Neural cell (in vitro differentiated cells): ENCODE measurements around the gene ATE1. TPM values are rescaled to one million over a fixed set of nuclear protein-coding genes. Genes with fewer than 3 reads are reported as not detected.

Experiments used
- H2AFZ ChIP-seq: fragments of 200-600, 300-800 bp; sonication (generic), shearing (Covaris generic); 2 replicates; pipeline ENCODE4 v1.6.0; 2014; ENCODE audit warnings: low read depth, mild to moderate bottlenecking, antibody characterized with exemption, low read length, moderate library complexity
- H3F3A ChIP-seq: fragments of 200-600 bp; shearing (Covaris generic); 2 replicates; pipeline ENCODE4 v1.6.1; 2016; ENCODE audit warnings: mild to moderate bottlenecking, moderate library complexity, mixed read lengths, antibody characterized with exemption, low read length; ENCODE audit not compliant: insufficient read depth, poor library complexity, severe bottlenecking
- H3K27ac ChIP-seq: fragments of 200-600, 300-800 bp; sonication (generic), shearing (Covaris generic); 2 replicates; pipeline ENCODE4 v1.5.1; 2014; ENCODE audit warnings: mild to moderate bottlenecking, low read length, moderate library complexity
- H3K27me3 ChIP-seq: fragments of 300-800, 200-600 bp; sonication (generic), shearing (Covaris generic); 2 replicates; pipeline ENCODE4 v1.6.0; 2014; ENCODE audit warnings: mild to moderate bottlenecking, low read depth, low read length, moderate library complexity; ENCODE audit not compliant: insufficient read depth
- H3K36me3 ChIP-seq: fragments of 300-800, 200-600 bp; sonication (generic), shearing (Covaris generic); 2 replicates; pipeline ENCODE4 v1.5.1; 2014; ENCODE audit warnings: mild to moderate bottlenecking, antibody characterized with exemption, low read length, moderate library complexity; ENCODE audit not compliant: insufficient read depth
- H3K4me2 ChIP-seq: fragments of 300-800, 200-600 bp; sonication (generic), shearing (Covaris generic); 2 replicates; pipeline ENCODE4 v1.6.0; 2014; ENCODE audit warnings: mild to moderate bottlenecking, low read length
- H3K4me3 ChIP-seq: fragments of 300-800, 200-600 bp; sonication (generic), shearing (Covaris generic); 2 replicates; pipeline ENCODE4 v1.5.1; 2014; ENCODE audit warnings: mild to moderate bottlenecking, low read length, moderate library complexity
- H3K79me2 ChIP-seq: fragments of 200-600 bp; shearing (Covaris generic); replicated peaks from 2 replicates; pipeline ENCODE4 v1.6.0; 2014; ENCODE audit warnings: mild to moderate bottlenecking, low read length, moderate library complexity; ENCODE audit not compliant: insufficient read depth
- H3K9ac ChIP-seq: fragments of 300-800, 200-600 bp; sonication (generic), shearing (Covaris generic); 2 replicates; pipeline ENCODE4 v1.6.1; 2016; ENCODE audit warnings: mild to moderate bottlenecking, low read length, mixed read lengths
- H3K9me2 ChIP-seq: fragments of 200-600 bp; shearing (Covaris generic); 2 replicates; pipeline ENCODE4 v1.6.1; 2016; ENCODE audit warnings: mild to moderate bottlenecking, low read length, mixed read lengths; ENCODE audit not compliant: insufficient read depth
- H3K9me3 ChIP-seq: fragments of 200-600, 300-800 bp; sonication (generic), shearing (Covaris generic); 2 replicates; pipeline ENCODE4 v1.6.1; 2016; ENCODE audit warnings: mild to moderate bottlenecking, mixed run types, low read length, moderate library complexity, mixed read lengths
- H4K20me1 ChIP-seq: fragments of 200-600 bp; shearing (Covaris generic); 2 replicates; pipeline ENCODE4 v1.6.1; 2016; ENCODE audit warnings: mild to moderate bottlenecking, mixed run types; ENCODE audit not compliant: insufficient read depth
- CTCF ChIP-seq: fragments of 450-650 bp; IDR thresholded peaks from 2 replicates; pipeline ENCODE4 v1.5.1; 2014; ENCODE audit warnings: antibody characterized with exemption, mild to moderate bottlenecking, moderate library complexity; ENCODE audit not compliant: poor library complexity, severe bottlenecking
- EP300 ChIP-seq: fragments of 450-650 bp; conservative IDR thresholded peaks from 2 replicates; pipeline ENCODE4 v1.6.1; 2014; ENCODE audit warnings: antibody characterized with exemption, mild to moderate bottlenecking, moderate library complexity; ENCODE audit not compliant: poor library complexity, severe bottlenecking
- EZH2 ChIP-seq: fragments of 200-600, 300-800 bp; shearing (Covaris generic), sonication (generic); IDR thresholded peaks from 2 replicates; pipeline ENCODE4 v1.6.1; 2014; ENCODE audit warnings: antibody characterized with exemption, low read length, borderline replicate concordance, mild to moderate bottlenecking; ENCODE audit not compliant: insufficient read depth, poor library complexity, severe bottlenecking
- MXI1 ChIP-seq: fragments of 450-650 bp; conservative IDR thresholded peaks from 2 replicates; pipeline ENCODE4 v1.6.1; 2014; ENCODE audit warnings: antibody characterized with exemption, mild to moderate bottlenecking; ENCODE audit not compliant: poor library complexity, severe bottlenecking
- TAF1 ChIP-seq: IDR thresholded peaks from 2 replicates; pipeline ENCODE4 v1.6.1; 2012; ENCODE audit warnings: low read depth
- polyA plus RNA-seq: library from polyadenylated mRNA; depleted of rRNA; stranded (reverse); fragments of >200 nt; gene quantifications from 2 replicates; pipeline ENCODE4 v1.2.3, GENCODE V29; 2014
- TF ChIP-seq, protein P1 (sequence below): IDR thresholded peaks from 2 replicates; pipeline ENCODE4 v1.6.1; 2012; ENCODE audit warnings: borderline replicate concordance

ATE1 gene
- polyA plus RNA-seq, 1 donor from 2014 or later, result 23.7 TPM

GRCh38 chr10:121818599-121818998 lies 109.2 kb downstream of the ATE1 start:
- Histone ChIP-seq H3K9ac (no peak overlapping the region), H3K4me2 (no peak overlapping the region), H3K9me2 (no peaks in the 10 kb centered on the region), H3K4me3 (no peak overlapping the region), H3K79me2 (no peaks in the 10 kb centered on the region), H3K9me3 (no peaks in the 10 kb centered on the region), H3K27ac (no peak overlapping the region), H3F3A (no peaks in the 10 kb centered on the region), H2AFZ (no peak overlapping the region), H4K20me1 (no peaks in the 10 kb centered on the region), H3K27me3 (no peaks in the 10 kb centered on the region), H3K36me3 (no peaks in the 10 kb centered on the region)
- TF ChIP-seq CTCF, result no peak
- TF ChIP-seq EP300, result no peak

GRCh38 chr10:121816197-121816596 lies 111.6 kb downstream of the ATE1 start:
- Histone ChIP-seq H3K27ac (no peak overlapping the region), H2AFZ (no peak overlapping the region), H4K20me1 (no peaks in the 10 kb centered on the region), H3K4me2 (no peak overlapping the region), H3K36me3 (no peaks in the 10 kb centered on the region), H3K4me3 (no peak overlapping the region), H3K9me2 (no peaks in the 10 kb centered on the region), H3K79me2 (no peaks in the 10 kb centered on the region), H3F3A (no peaks in the 10 kb centered on the region), H3K9me3 (no peaks in the 10 kb centered on the region), H3K27me3 (no peaks in the 10 kb centered on the region), H3K9ac (no peak overlapping the region)
- TF ChIP-seq TAF1 (no peak), EZH2 (no peak)

GRCh38 chr10:121813857-121814256 lies 114.0 kb downstream of the ATE1 start:
- H3K36me3 ChIP-seq, result no peaks in the 10 kb centered on the region
- no peaks in the 10 kb centered on the region for H3K9me2 ChIP-seq
- H3K9ac ChIP-seq, result no peak overlapping the region
- H2AFZ ChIP-seq, result no peak overlapping the region
- TF ChIP-seq MXI1 (no peak), EP300 (no peak)
- no peaks in the 10 kb centered on the region for H4K20me1 ChIP-seq
- H3K27me3 ChIP-seq, result no peaks in the 10 kb centered on the region
- no peaks in the 10 kb centered on the region for H3K79me2 ChIP-seq
- H3K4me2 ChIP-seq, result no peak overlapping the region
- H3F3A ChIP-seq, result no peaks in the 10 kb centered on the region
- H3K4me3 ChIP-seq, result no peak overlapping the region
- H3K9me3 ChIP-seq, result no peaks in the 10 kb centered on the region
- no peak overlapping the region for H3K27ac ChIP-seq

- Histone ChIP-seq H3K9me3 (no peaks in the 10 kb centered on the region), H3K9ac (no peak overlapping the region), H3K36me3 (no peaks in the 10 kb centered on the region), H3K27me3 (no peaks in the 10 kb centered on the region), H3K4me2 (no peak overlapping the region), H3K79me2 (no peaks in the 10 kb centered on the region), H2AFZ (no peak overlapping the region), H3K27ac (no peak overlapping the region), H3K9me2 (no peaks in the 10 kb centered on the region), H3K4me3 (no peak overlapping the region), H3F3A (no peaks in the 10 kb centered on the region), H4K20me1 (no peaks in the 10 kb centered on the region)
- TF ChIP-seq EZH2 (no peak), EP300 (no peak)
- TF ChIP-seq, protein P1, sequence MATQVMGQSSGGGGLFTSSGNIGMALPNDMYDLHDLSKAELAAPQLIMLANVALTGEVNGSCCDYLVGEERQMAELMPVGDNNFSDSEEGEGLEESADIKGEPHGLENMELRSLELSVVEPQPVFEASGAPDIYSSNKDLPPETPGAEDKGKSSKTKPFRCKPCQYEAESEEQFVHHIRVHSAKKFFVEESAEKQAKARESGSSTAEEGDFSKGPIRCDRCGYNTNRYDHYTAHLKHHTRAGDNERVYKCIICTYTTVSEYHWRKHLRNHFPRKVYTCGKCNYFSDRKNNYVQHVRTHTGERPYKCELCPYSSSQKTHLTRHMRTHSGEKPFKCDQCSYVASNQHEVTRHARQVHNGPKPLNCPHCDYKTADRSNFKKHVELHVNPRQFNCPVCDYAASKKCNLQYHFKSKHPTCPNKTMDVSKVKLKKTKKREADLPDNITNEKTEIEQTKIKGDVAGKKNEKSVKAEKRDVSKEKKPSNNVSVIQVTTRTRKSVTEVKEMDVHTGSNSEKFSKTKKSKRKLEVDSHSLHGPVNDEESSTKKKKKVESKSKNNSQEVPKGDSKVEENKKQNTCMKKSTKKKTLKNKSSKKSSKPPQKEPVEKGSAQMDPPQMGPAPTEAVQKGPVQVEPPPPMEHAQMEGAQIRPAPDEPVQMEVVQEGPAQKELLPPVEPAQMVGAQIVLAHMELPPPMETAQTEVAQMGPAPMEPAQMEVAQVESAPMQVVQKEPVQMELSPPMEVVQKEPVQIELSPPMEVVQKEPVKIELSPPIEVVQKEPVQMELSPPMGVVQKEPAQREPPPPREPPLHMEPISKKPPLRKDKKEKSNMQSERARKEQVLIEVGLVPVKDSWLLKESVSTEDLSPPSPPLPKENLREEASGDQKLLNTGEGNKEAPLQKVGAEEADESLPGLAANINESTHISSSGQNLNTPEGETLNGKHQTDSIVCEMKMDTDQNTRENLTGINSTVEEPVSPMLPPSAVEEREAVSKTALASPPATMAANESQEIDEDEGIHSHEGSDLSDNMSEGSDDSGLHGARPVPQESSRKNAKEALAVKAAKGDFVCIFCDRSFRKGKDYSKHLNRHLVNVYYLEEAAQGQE, result no peak
These were observed 114.5 kb downstream of the ATE1 start for GRCh38 chr10:121813211-121813815.
